AG04450 (cell line): Measurements from ENCODE around the gene THEM4. TPM values are rescaled to one million over a fixed set of nuclear protein-coding genes. Genes with fewer than 3 reads are reported as not detected.
A peak's percentile ranks its signal among the peaks of the same experiment; 100 is the strongest.

Experiments used
- CTCF ChIA-PET: fragments of 300-600, 350-600 bp; formaldehyde crosslinking; extraction: SDS; loops from one replicate; lab custom pipeline; 2022; ENCODE audit warnings: antibody characterized with exemption, inconsistent platforms; lab: Charles Lee
- POLR2A ChIA-PET: fragments of 350-600 bp; formaldehyde crosslinking; extraction: SDS; loops from one replicate; lab custom pipeline; 2021; ENCODE audit warnings: antibody characterized with exemption, inconsistent platforms; lab: Yijun Ruan, JAX
- DNase-seq: peaks from one replicate; pipeline ENCODE4 v3.0.0-alpha.2; 2011; ENCODE audit warnings: low read depth, low spot score
- H3K27ac ChIP-seq: one replicate; pipeline ENCODE4 v1.5.1; 2012; ENCODE audit warnings: low read depth, low read length, control low read depth
- H3K27me3 ChIP-seq: one replicate; pipeline ENCODE4 v1.6.0; 2012; ENCODE audit warnings: low read length; ENCODE audit not compliant: control insufficient read depth, insufficient read depth
- H3K4me3 ChIP-seq: 2 replicates; pipeline ENCODE4 v1.5.1; 2011; ENCODE audit warnings: mild to moderate bottlenecking, low read depth, low read length, control low read depth
- H3K9me3 ChIP-seq: 2 replicates; pipeline ENCODE4 v1.5.1; 2012; ENCODE audit warnings: low read length; ENCODE audit not compliant: control insufficient read depth, insufficient read depth
- polyA minus RNA-seq: library from RNA; depleted of rRNA, polyadenylated mRNA; stranded (reverse); fragments of >200 nt; gene quantifications from 2 replicates; pipeline ENCODE4 v1.2.3, GENCODE V29; 2011; rRNA and poly(A)+ RNA removed
- polyA plus RNA-seq: library from polyadenylated mRNA; depleted of rRNA; stranded (reverse); fragments of >200 nt; gene quantifications from 2 replicates; pipeline ENCODE4 v1.2.3, GENCODE V29; 2011; rRNA removed
- TF ChIP-seq, protein P1 (sequence below): IDR thresholded peaks from 2 replicates; pipeline ENCODE4 v1.5.1; 2011; ENCODE audit warnings: low read depth, low read length, control low read depth, inconsistent platforms

THEM4 gene
- polyA plus RNA-seq = 20.3 and 24.8 TPM in 2 replicates
- 6.6 and 8.3 TPM in 2 replicates for polyA minus RNA-seq

DNA sequence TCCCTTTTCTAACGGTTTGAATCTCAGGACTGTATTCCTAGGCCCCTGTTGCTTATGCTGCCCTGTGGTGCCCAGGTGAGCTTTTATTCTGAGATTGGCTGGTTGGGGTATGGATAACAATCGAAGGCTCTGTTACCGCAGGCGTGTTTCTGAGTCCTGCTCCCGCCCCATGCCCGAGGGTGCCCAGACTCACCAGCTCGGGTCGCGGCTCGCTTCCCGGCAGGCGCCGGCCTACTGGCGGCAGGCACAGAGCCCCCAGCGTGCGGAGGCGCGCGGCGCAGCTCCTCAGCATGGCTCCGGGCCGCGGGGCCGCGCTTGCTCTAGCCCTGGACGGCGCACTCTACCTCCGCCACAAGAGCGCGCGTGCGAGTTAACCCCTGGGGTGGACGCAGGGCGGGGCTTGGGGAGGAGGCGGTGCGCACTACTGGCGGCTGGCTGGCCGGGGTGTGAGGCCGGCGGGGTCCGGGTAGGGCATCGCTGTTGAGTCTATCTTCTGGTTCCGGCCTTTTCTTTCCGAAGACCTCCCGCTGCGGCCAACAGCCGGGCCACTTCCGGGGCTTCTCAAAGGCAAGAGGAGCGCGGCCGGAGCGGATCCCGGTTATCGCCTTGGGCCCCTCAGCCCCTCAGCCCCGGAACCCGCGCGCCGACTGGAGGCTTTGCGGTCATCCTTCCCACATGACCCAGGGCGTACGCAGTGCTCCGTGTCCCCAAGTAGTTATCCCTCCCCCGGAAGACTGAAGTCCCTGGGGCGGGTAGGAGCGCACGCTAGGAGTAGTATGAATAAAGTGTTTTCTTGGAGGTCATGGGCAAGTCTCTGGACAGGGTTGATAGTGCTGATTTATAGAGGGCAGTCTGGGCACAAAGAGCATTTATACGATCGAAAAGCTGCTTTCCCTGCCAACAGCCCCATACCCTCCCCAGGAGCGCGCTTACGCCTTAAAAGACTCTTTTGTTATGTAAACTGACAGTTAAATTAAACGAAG is at the start of gene THEM4:
Gene THEM4 (minus strand): TSS at position 345 of the 983 bp plus-strand sequence. CDS start 53 bp downstream, at position 292.
- POLR2A ChIA-PET = interaction anchor here (0.6 to 2.2 kb wide), 9 partner anchors 15 to 1604 kb away, joined by 3 to 7 read pairs (median 4); partner anchors contain the start of gene S100A11
- peak within 1 kb of the TSS; percentile 91 for H3K27ac ChIP-seq

DNA sequence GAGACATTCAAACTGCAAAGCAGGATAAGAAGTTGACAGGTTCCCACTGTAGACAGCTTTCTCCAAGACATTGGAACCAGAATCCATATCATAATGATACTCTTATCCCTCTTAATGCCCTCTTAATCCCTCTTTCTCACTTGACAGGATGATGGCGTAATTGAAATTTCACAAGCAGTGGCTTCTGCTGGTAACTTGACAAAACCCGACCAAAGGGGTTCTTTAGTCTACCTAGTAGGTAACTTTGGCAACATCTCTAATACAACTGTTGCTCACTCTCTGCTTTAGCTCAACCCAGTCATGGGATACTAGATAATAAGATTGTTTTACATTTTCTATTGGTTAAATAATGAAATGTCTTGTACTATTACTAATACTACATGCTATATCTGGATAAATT is 49.6 kb upstream of the THEM4 start:
- H3K4me3 ChIP-seq = no peak overlapping the region
- no peak for DNase-seq
- H3K27ac ChIP-seq = no peak overlapping the region
- TF ChIP-seq, protein P1, sequence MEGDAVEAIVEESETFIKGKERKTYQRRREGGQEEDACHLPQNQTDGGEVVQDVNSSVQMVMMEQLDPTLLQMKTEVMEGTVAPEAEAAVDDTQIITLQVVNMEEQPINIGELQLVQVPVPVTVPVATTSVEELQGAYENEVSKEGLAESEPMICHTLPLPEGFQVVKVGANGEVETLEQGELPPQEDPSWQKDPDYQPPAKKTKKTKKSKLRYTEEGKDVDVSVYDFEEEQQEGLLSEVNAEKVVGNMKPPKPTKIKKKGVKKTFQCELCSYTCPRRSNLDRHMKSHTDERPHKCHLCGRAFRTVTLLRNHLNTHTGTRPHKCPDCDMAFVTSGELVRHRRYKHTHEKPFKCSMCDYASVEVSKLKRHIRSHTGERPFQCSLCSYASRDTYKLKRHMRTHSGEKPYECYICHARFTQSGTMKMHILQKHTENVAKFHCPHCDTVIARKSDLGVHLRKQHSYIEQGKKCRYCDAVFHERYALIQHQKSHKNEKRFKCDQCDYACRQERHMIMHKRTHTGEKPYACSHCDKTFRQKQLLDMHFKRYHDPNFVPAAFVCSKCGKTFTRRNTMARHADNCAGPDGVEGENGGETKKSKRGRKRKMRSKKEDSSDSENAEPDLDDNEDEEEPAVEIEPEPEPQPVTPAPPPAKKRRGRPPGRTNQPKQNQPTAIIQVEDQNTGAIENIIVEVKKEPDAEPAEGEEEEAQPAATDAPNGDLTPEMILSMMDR = no peak
- ChIA-PET POLR2A (no interaction called here), CTCF (interaction anchor here (1.0 to 1.4 kb wide), 3 partner anchors 9 to 54 kb away, joined by 3 to 5 read pairs (median 4); no protein-coding TSS in a partner anchor)
- no peaks in the 10 kb centered on the region for H3K9me3 ChIP-seq
- peaks cover 11% of the 10 kb centered on the region for H3K27me3 ChIP-seq

More for the DNA sequence above, at the start of gene THEM4:
- CTCF ChIA-PET = interaction anchor here (0.7 to 3.9 kb wide), 10 partner anchors 10 to 275 kb away, joined by 3 to 24 read pairs (median 4); no protein-coding TSS in a partner anchor
- Histone ChIP-seq H3K9me3 (peaks cover 18% of the 10 kb centered on the region), H3K4me3 (peak within 1 kb of the TSS; percentile 84), H3K27me3 (peaks cover 2% of the 10 kb centered on the region)
- TF ChIP-seq, protein P1 = peak; percentile 5; the same call in 1 of the 2 replicates
- peak; percentile 88 for DNase-seq

DNA sequence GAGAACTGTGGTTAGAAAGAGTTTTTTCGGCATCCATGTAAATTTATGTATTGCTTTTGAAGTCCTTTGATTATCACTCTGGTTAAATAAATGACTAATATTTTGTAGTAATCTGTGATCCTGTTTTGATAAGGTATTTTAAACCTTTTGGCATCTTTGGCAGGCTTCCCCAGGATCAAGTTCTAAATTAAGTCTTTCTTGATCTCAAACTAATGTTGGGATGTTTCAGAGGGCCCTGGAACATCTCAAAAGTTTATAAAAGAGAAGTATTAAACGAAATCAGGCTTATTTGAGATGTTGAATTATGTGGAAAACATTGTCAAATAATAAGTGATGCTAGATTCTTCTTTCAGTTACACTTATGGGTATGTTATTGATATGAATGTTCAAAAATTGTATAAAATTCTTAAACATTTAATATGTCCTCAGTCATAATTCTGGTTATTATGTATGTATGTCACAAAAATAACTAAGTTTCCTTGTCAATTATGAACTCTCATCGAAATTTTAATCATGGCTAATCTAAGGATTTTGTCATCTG is 47.7 kb upstream of the THEM4 start:
- TF ChIP-seq, protein P1 = no peak
- H3K27me3 ChIP-seq = peaks cover 10% of the 10 kb centered on the region

DNA sequence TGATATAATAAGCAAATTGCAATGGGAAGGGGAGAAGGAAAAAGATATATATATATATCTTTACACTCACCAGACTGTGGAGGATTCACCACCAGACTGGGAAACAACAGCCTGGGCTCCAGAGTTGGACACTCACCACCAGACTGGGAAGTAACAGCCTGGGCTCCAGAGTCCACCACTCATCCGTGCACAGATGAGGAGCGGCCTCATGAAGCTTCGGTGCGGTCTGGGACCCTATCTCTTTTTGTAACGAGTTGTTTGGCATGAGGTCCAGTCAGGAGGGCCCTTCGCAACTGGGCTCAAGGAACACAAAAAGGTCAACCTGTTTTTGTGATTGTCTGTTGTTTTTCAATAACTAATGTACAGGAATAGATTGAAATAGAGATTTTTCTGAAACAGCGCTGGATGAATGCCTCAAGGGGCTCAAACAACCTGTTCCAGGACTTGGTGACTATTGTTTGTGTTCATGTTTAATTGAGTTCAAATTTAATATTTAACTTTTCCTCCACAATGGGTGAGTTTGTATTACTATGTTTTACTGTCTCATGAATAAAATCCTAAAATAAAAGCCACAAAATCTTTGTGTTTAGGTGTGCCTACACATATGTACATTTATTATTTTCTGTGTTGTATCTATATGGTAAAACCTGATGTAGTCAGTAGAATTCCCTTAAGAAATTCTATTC is 44.2 kb upstream of the THEM4 start:
- Histone ChIP-seq H3K9me3 (no peaks in the 10 kb centered on the region; the same call in 1 of the 2 replicates), H3K27me3 (peaks cover 13% of the 10 kb centered on the region), H3K4me3 (no peak overlapping the region), H3K27ac (no peak overlapping the region)
- POLR2A ChIA-PET = no interaction called here
- CTCF ChIA-PET = interaction anchor here (1.3 to 2.4 kb wide), 3 partner anchors 15 to 47 kb away, joined by 4 to 17 read pairs (median 4); no protein-coding TSS in a partner anchor
- no peak for DNase-seq
- TF ChIP-seq, protein P1 = no peak

More for the DNA sequence above, 47.7 kb upstream of the THEM4 start:
- H3K9me3 ChIP-seq = no peaks in the 10 kb centered on the region
- DNase-seq = no peak
- H3K27ac ChIP-seq = no peak overlapping the region
- CTCF ChIA-PET = no interaction called here
- POLR2A ChIA-PET = no interaction called here
- H3K4me3 ChIP-seq = no peak overlapping the region
